ENCODE data around the gene PARVB.

The PARVB gene

GRCh38 chr22:44161673-44162072, 137.6 kb downstream of the PARVB start:
- no peak for DNase-seq (ENCODE audit: low read depth)

- no peak for DNase-seq (ENCODE audit: low read depth)
Measured at GRCh38 chr22:44162960-44163359, 138.9 kb downstream of the PARVB start.

- no peak for DNase-seq (ENCODE audit: low read depth)
Measured at GRCh38 chr22:44163536-44163935, 139.4 kb downstream of the PARVB start.

GRCh38 chr22:44164031-44164430, 139.9 kb downstream of the PARVB start:
- DNase-seq (ENCODE audit: low read depth): no peak

- DNase-seq (ENCODE audit: low read depth): no peak
Measured at GRCh38 chr22:44165286-44165874, 141.3 kb downstream of the PARVB start.

- DNase-seq (ENCODE audit: low read depth): no peak
Measured at GRCh38 chr22:44166498-44167276, 142.6 kb downstream of the PARVB start.

- no peak for DNase-seq (ENCODE audit: low read depth)
Measured at GRCh38 chr22:44167501-44167900, 143.4 kb downstream of the PARVB start.

- no peak for DNase-seq (ENCODE audit: low read depth)
Measured at GRCh38 chr22:44168206-44168605, 144.1 kb downstream of the PARVB start.

- DNase-seq (ENCODE audit: low read depth): no peak
Measured at GRCh38 chr22:44170470-44170869, 146.4 kb downstream of the PARVB start.

GRCh38 chr22:44171561-44171960, 147.5 kb downstream of the PARVB start:
- no peak for DNase-seq (ENCODE audit: low read depth)

- DNase-seq (ENCODE audit: low read depth): no peak
Measured at GRCh38 chr22:44172370-44173108, 148.4 kb downstream of the PARVB start.

GRCh38 chr22:44173154-44173553, 149.1 kb downstream of the PARVB start:
- DNase-seq (ENCODE audit: low read depth): no peak

- DNase-seq (ENCODE audit: low read depth): no peak
Measured at GRCh38 chr22:44175676-44176075, 151.6 kb downstream of the PARVB start.

- DNase-seq (ENCODE audit: low read depth): no peak
Measured at GRCh38 chr22:44179196-44179988, 155.3 kb downstream of the PARVB start.

GRCh38 chr22:44179989-44180705, 156.0 kb downstream of the PARVB start:
- no peak for DNase-seq (ENCODE audit: low read depth)

- no peak for DNase-seq (ENCODE audit: low read depth)
Measured at GRCh38 chr22:44180706-44181032, 156.6 kb downstream of the PARVB start, which contains the start of gene PARVG. TSS of gene PARVG (plus strand) at chr22:44180925. CDS start at chr22:44183330, 2,405 bp downstream.

GRCh38 chr22:44181033-44181911, 157.2 kb downstream of the PARVB start:
- no peak for DNase-seq (ENCODE audit: low read depth)

- DNase-seq (ENCODE audit: low read depth): no peak
Measured at GRCh38 chr22:44181912-44182587, 157.9 kb downstream of the PARVB start.

GRCh38 chr22:44182588-44183286, 158.6 kb downstream of the PARVB start:
- DNase-seq (ENCODE audit: low read depth): no peak

GRCh38 chr22:44183287-44183588, 159.1 kb downstream of the PARVB start:
- no peak for DNase-seq (ENCODE audit: low read depth)
